GM23338 (cell line): ENCODE data around the gene TLR5.

Experiments used
- CREB1 ChIP-seq: fragments of 250-450 bp; sonication (Bioruptor Pico); IDR thresholded peaks from 2 replicates; pipeline ENCODE4 v1.5.0; 2020; ENCODE audit warnings: low read depth, mild to moderate bottlenecking, moderate library complexity
- EZH2 ChIP-seq: fragments of 200-600 bp; sonication (generic); IDR thresholded peaks from one replicate; pipeline ENCODE4 v1.8.0; 2017; ENCODE audit warnings: antibody characterized with exemption, mild to moderate bottlenecking, low read depth; ENCODE audit not compliant: unreplicated experiment
- EZH2phosphoT487 ChIP-seq: fragments of 200-600 bp; sonication (generic); IDR thresholded peaks from one replicate; pipeline ENCODE4 v1.8.1; 2018; ENCODE audit warnings: antibody characterized with exemption; ENCODE audit not compliant: unreplicated experiment
- JUNB ChIP-seq: IDR thresholded peaks from one replicate; pipeline ENCODE4 v1.6.1; 2016; ENCODE audit warnings: antibody characterized with exemption; ENCODE audit not compliant: unreplicated experiment
- NANOG ChIP-seq: IDR thresholded peaks from 2 replicates; pipeline ENCODE4 v1.6.1; 2016; ENCODE audit warnings: antibody characterized with exemption, borderline replicate concordance
- POLR2AphosphoS5 ChIP-seq: IDR thresholded peaks from 2 replicates; pipeline ENCODE4 v1.6.1; 2016; ENCODE audit warnings: antibody characterized with exemption, low read depth
- STAT1 ChIP-seq: IDR thresholded peaks from one replicate; pipeline ENCODE4 v1.6.1; 2016; ENCODE audit warnings: antibody characterized with exemption; ENCODE audit not compliant: unreplicated experiment
- TF ChIP-seq, protein P1 (sequence below): IDR thresholded peaks from one replicate; pipeline ENCODE4 v1.6.1; 2018; ENCODE audit warnings: antibody characterized with exemption; ENCODE audit not compliant: unreplicated experiment
- TF ChIP-seq, protein P2 (sequence below), 2 experiments: fragments of 200-600 bp in 1 of 2; sonication (generic) in 1 of 2; conservative IDR thresholded peaks; 2 replicates each; pipeline versions ENCODE4 v1.5.1 to v1.6.1; 2016 to 2017; ENCODE audit warnings: antibody characterized with exemption in 2 of 2, low read depth in 2 of 2, mild to moderate bottlenecking in 2 of 2, moderate library complexity in 1 of 2

DNA sequence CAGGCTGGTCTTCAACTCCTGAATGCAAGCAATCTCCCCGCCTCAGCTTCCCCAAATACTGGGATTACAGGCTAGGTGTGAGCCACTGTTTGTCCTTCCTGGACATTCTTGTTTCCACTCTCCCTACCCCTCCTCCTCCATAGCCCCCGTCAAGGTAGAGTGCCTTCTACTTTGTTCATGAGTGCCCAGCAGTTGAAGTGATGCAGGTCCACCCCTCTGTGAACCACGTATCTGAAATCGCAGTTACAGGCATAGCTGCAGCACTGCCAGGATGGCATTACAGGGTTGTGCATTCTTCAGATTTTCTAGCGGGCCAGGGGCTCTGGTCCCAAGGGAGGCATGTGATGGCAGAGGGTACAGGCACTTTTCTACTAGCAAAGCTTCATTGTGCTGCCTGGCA is 7.4 kb upstream of the TLR5 start:
- TF ChIP-seq EZH2phosphoT487 (no peak), NANOG (no peak), CREB1 (CRISPR knock-in tag) (no peak), EZH2 (no peak), JUNB (no peak), POLR2AphosphoS5 (no peak), STAT1 (no peak)
- TF ChIP-seq, protein P1, sequence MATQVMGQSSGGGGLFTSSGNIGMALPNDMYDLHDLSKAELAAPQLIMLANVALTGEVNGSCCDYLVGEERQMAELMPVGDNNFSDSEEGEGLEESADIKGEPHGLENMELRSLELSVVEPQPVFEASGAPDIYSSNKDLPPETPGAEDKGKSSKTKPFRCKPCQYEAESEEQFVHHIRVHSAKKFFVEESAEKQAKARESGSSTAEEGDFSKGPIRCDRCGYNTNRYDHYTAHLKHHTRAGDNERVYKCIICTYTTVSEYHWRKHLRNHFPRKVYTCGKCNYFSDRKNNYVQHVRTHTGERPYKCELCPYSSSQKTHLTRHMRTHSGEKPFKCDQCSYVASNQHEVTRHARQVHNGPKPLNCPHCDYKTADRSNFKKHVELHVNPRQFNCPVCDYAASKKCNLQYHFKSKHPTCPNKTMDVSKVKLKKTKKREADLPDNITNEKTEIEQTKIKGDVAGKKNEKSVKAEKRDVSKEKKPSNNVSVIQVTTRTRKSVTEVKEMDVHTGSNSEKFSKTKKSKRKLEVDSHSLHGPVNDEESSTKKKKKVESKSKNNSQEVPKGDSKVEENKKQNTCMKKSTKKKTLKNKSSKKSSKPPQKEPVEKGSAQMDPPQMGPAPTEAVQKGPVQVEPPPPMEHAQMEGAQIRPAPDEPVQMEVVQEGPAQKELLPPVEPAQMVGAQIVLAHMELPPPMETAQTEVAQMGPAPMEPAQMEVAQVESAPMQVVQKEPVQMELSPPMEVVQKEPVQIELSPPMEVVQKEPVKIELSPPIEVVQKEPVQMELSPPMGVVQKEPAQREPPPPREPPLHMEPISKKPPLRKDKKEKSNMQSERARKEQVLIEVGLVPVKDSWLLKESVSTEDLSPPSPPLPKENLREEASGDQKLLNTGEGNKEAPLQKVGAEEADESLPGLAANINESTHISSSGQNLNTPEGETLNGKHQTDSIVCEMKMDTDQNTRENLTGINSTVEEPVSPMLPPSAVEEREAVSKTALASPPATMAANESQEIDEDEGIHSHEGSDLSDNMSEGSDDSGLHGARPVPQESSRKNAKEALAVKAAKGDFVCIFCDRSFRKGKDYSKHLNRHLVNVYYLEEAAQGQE, result no peak
- TF ChIP-seq, protein P2, sequence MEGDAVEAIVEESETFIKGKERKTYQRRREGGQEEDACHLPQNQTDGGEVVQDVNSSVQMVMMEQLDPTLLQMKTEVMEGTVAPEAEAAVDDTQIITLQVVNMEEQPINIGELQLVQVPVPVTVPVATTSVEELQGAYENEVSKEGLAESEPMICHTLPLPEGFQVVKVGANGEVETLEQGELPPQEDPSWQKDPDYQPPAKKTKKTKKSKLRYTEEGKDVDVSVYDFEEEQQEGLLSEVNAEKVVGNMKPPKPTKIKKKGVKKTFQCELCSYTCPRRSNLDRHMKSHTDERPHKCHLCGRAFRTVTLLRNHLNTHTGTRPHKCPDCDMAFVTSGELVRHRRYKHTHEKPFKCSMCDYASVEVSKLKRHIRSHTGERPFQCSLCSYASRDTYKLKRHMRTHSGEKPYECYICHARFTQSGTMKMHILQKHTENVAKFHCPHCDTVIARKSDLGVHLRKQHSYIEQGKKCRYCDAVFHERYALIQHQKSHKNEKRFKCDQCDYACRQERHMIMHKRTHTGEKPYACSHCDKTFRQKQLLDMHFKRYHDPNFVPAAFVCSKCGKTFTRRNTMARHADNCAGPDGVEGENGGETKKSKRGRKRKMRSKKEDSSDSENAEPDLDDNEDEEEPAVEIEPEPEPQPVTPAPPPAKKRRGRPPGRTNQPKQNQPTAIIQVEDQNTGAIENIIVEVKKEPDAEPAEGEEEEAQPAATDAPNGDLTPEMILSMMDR (conservative IDR thresholded peaks at IDR 0.05; ENCODE audit: low read depth in 2 of 2), result no peak
